Measurements from ENCODE around the gene NOXA1.
A peak's percentile ranks its signal among the peaks of the same experiment; 100 is the strongest.

The NOXA1 gene

DNA sequence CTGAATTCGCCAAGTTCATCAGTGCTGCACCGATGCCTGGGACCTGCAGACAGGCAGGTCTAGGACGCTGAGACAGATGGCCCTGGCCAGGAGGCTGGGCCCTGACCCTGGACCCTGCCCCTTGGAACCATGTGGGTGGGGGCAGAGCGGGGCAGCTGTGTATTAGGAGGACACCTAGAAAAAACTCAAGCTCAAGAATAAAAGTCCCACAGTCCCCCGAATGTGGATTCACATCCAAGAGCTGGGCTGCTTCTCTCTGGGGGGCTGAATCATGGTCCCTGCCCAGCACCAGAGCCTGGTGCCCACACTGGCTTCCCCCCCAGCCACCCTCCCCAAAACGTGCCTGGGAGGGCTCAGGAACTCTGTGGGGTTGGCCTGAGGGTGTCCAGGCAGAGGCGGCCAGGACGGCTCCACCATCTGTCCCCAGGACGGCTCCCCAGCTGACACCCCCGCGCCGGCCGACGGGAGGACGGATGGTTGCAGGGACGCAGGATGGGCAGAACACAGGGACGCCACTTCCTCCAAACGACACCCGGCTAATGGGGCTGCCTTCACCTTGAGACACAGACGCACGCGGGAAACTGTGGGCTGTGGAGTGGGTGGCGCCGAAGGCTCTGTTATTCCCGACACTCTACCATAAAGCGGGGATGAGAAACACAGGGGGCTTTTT lies 35.2 kb upstream of the NOXA1 start:
- DNase-seq, result no peak

DNA sequence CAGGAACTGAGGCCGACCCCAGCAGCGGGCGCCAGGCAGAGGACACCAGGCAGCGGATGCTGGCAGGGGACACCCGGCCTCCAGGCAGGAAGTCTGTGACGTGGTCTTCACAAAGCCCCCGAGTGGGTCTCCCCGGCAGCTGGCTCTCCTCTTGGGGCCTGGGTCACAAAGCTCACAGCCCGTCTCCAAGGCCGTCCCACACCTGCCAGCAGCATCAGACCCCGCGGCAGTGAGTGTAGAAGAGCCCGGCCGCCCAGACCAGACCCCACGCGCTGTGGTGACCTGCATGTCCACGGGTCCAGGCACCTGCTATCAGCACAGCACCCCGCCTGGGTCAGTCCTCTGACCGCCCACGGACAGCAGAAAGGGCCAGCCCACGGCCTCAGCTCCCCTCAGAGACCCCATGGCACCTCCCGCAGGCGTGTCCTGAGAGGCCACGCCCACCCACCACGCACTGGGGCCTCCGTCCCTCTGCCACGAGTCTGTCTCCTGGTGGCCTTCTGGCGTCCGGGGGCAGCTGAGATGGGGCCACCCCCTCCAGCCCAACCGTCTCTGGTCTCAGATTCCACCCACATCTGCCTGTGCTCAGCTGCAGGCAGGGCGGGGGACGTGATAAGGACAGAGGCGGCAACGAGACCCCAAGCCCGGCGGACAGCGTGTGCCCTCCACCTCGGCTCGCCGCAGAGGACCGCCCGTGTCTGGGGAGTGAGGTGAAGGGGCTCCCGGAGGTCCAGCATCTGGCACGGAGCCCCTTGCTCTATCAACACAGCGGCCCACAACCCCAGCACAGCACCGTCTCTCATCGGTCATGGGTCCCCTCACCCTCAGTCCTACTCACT lies 34.4 kb upstream of the NOXA1 start:
- no peak for DNase-seq

DNA sequence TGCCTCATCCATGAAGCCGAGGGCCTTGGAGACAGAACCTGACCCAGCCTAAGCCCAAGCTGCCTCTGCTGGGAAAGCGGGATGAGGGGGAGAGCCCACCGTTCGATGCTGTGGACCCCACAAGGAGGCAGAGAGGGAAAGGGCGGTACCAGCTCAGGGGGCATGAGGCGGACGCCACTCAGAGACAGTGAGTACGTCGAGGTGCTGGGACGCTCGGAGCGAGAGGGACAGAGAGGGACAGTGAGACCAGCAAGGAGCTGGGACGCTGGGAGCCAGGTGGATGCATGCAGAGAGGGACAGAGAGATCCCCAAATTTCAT lies 33.8 kb upstream of the NOXA1 start:
- DNase-seq, result no peak

DNA sequence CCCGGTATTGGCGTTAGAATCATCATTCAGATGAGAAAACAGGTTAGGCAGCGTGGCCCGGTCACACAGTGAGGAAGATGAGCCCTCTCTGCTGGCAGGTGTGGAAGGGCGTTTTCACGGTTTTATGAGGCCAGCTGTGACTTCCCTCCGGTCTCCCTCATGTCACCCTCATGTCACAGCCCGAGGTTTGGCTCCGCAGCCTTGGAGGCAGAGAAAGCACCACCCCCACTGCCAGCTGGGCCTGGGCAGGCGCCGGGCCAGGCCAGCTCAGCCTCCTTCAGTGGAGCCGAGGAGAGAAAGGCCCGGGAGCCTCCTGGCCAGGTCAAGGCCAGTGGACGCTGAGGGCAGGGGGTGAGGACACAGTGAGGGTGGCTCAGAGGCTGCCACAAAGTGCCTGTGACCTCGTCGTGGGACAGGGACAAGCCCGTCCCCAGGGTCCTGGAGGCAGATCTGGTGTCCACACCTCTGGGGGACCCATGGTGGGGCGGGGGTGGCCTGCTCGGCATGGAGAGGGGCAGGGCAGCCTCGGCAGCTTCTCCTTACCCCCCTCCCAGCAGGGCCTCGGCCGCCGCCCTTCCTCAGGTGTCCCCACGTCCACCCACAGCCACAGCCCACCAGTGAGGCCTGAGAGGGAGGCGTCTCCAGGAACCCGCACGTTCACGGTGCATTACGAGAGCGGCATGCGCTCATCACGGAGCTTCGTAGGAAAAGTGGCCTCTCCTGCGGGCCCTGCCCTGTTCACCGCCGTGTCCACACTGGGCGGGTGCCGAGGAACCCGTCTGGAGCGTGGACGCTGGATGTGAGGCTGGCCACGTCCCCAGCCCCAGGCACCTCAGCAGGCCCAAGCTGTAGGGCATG lies 32.4 kb upstream of the NOXA1 start:
- peak in 1 of 2 experiments; percentile 40 for DNase-seq

DNA sequence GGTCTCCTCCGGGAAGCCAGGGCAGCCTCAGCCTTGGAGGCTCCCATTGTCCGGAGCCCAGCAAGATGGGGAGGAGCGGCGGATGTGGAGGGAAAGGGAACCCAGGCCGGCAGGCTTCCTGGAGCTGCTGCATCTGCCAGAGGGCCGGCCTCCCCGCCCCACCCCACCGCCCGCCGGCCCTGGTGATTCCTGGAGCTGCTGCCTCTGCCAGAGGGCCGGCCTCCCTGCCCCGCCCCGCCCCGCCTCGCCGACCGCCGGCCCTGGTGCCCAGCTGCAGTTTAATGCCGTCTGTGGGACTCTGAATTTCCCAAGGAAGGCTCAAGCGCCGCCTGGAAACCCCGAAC lies 31.8 kb upstream of the NOXA1 start:
- peak in 1 of 2 experiments; percentile 17 for DNase-seq

DNA sequence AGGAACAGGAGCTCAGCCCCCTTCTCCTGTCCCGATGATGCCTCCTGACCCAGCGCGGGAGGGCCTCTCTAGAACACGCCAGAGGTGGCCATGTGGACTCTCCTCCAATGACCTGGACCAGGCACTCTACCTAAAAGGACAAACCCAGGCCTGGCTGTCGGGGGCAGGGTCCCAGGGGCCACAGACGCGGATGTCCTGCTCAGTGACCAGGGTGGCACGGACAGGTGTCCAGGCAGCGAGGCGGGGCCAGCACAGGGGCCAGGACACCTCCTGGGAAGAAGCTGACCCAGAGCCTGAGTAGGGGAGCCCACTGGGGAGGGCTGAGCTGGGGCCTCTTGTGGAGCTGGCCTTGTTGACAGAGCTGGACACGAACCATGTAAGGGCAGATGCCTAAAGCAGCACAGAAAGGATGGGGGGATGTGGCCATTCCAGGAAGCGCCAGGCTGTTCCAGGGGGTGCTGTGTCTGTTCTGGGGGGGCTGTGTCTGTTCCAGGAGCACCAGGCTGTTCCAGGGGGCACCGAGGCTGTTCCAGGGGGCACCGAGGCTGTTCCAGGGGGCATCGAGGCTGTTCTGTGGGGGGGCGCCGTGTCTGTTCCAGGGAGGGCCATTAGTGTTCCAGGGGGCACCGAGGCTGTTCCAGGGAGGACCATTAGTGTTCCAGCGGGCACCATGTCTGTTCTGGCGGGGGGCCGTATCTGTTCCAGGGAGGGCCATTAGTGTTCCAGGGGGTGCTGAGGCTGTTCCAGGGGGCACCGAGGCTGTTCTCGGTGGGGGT lies 30.8 kb upstream of the NOXA1 start:
- no peak for DNase-seq

DNA sequence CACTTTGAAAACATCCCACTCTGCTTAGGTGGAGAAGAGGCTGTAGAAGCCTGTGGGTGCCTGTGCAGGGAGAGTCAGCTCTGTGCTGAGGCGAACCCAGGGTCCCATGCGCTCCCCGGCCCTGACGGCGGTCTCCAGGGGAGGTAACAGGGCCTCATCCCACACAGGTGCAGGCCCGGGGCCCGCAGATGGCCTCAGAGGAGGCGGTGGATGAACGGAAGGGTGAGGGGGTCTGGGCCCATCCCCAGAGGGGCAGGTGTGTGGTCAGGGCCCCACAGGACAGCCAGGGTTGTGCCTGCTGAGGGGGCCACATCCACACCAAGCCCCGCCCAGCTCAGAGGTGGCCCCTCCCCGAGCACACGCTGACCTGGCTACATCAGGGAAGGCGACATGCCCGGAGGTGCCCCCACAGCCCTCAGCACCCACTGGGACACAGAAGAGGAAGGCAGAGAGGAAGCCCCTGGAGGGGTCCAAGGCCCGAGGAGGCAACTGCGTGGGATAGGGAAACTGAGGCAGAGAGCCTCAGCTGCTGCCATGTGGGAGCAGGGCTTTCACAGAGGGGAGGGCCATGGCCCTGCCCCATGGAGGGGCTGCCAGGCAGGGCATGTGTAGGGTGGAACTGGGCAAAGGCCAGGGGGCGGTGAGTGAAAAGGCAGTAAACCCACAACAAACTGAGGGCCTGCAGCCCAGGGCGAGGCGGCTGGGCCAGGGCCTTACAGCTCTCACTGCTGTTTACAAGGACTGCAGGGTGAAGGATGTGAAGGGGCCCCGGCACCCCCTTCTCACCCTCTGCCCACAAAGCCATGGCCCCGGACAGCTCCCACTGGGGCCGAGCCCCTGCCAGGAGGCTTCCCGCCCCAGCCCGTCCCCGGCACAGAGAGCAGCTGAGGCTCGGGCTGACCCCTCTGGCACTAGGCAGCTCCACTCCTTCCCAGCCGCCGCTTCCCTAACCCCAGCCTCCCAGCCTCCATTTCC lies 29.7 kb upstream of the NOXA1 start:
- DNase-seq, result no peak

DNA sequence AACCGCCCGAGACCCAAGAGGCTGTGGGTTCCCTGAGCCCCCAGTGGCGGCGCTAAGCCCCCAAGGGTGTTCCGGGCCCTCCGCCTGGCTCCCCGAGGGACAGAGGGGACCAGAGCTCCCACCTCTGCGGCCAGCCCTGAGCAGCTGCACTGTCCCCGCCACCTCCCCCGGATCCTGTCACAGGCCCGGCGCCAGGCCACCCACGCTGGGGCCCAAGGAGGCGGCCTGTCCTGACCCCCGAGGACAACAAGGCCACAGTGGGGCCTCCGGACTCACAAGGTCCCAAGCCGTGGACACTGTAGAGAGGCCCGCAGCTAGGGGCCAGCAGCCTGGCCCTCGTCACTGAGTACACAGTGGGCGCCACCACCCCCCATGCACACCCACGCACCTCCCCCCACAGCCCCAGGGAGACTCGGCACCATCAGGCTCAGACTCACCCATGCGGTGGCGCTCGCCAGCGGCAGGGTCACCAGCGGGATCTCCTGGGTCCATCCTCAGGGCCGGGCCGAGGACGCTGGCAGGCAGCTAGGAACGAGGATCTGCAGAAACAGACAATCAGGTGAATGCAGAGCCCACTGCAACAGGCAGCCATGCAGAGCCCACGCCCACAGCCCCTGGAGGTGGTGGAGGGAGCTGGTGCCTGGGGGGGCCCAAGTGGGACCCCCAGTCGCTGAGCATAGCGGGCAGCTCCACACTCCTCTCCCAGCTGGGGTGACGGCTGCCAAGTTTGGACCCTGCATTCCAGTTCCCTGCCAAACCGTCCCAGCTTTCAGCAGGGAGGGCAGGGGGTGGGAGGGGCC lies 28.1 kb upstream of the NOXA1 start:
- DNase-seq, result no peak

DNA sequence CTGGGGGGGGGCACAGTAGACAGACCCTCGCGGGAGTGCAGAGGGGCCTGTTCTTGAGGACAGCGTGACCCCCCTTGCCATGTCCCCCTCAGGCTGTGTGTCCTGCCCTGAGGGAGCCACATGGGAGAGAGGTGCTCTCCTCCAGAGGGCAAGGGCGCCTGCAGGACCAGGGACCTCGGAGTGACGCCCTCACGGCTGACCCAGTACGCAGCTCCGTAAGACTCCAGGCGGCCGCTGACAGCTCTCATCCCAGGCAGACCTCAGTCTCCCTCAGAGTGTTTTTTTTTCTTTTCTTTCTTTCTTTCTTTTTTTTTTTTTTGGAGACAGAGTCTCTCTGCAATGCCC lies 27.6 kb upstream of the NOXA1 start:
- DNase-seq, result no peak

DNA sequence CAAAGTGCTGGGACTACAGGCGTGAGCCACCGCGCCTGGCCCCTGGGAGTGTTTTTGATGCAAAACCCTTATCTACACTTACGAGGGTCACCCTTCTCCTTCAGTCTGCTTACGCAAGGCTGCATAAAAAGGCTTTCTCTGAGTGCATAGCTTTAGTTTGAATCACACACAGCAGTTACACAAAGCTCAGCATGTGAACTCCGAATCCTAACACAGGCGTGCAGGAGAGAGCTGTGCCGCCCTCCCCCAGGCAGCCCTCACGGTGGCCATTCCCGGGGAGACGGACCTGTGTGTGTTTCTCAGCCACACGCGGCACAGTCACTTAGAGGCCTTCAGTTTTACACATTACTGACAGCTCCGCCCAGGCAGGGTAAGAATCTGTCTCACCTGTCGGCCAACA lies 27.0 kb upstream of the NOXA1 start:
- DNase-seq, result no peak

DNA sequence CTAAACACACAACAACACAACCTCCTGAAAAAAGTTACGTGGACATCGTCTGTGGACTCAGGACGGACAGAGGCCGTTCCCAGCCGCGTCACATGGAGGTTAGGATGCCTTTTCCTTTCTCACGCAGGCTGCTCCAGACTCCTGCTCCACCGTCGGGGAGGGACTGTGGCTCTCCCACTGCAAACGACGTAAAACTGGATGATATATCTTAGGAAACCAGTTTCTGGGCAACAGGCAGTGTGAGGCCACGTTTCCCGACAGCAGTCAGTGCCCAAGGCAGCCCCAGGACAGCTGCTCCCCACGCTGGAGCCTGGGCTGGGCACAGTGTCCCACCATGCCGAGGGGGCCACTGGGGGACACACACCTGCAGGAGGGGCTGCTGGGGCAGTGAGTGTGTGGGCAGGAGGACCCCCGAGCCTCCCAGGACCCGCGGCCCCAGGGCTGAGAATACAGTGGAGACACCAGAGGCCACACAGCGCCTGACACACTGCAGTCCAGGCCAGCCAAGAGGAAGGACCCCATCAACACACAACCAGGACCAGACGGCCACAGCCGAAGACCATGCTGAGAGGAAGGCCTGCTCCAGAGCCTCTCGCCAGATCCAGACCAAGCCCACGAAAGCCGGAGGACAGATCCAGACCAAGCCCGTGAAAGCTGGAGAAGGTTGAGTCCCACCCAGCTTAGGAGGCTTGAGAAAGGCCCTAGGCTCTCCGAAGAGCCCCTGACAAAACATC lies 26.4 kb upstream of the NOXA1 start:
- no peak for DNase-seq

DNA sequence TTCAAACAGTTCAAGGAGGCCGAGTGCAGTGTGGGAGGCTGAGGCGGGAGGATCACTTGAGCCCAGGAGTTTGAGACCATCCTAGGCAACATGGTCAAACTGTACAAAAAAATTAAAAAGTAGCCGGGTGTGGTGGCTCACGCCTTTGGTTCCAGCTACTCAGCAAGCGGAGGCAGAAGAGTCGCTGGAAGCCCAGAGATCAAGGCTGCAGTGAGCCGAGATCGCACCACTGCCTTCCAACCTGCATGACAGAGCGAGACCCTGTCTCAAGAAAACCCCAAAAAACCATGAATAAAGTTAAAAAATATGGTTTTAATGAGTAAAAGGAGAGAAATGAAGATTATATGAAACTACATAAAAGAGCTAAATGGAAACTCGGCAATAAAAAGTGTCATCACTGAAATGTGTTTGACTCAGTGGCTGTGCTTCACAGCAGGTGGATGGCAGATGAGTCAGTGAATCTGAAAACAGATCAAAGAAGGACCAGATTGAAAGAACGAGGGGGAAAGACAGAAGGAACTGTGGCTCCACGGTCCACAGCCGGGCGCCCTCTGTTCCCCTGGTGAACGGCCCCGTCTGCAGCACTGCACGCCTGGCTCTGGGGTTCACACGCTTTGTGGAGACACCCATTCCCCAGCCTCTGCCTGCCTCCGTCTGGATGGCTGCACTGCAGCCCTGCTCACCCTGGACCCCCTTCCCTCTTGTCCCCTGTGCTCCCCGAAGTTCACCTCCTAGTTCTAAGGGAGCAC lies 25.3 kb upstream of the NOXA1 start:
- no peak for DNase-seq

DNA sequence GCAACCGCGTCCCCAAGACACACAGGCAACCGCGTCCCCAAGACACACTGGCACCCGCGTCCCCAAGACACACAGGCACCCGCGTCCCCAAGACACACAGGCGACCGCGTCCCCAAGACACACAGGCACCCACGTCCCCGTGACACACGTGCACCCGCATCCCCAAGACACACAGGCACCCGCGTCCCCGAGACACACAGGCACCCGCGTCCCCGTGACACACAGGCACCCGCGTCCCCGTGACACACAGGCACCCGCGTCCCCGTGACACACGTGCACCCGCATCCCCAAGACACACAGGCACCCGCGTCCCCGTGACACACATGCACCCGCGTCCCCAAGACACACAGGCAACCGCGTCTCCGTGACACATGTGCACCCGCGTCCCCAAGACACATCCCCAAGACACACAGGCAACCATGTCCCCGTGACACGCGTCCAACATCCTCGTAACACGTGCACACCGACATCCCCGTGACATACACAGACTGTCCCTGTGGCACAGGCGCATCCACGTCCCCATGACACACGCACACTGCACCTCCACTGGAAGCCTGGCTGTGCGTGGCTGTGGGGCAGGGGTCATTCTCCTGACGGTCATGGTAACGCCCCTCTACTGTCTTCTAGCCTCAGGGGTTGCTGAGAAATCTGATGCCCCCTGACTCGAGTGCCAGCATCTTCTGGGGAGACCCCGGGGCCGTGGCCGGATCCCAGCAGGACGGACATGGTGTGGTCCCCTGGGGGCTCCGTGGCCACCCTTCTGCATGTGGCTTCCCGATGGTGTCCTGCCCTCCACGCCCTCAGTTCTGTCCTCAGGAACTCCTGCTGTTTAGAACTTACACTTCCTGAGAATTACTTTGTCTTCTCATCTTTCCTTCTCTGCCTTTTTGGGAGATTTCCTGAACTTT lies 24.4 kb upstream of the NOXA1 start:
- DNase-seq, result no peak

DNA sequence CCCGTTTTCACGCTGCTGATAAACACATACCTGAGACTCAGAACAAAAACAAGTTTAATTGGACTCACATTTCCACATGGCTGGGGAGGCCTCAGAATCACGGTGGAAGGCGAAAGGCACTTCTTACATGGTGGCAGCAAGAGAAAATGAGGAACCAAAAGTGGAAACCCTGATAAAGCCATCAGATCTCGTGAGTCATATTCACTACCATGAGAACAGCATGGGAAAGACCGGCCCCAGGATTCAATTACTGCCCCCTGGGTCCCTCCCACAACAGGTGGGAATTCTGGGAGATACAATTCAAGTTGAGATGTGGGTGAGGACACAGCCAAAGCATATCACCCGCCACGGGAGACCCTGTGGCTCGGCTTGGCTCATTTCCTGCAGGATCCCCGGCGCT lies 20.4 kb upstream of the NOXA1 start:
- no peak for DNase-seq

DNA sequence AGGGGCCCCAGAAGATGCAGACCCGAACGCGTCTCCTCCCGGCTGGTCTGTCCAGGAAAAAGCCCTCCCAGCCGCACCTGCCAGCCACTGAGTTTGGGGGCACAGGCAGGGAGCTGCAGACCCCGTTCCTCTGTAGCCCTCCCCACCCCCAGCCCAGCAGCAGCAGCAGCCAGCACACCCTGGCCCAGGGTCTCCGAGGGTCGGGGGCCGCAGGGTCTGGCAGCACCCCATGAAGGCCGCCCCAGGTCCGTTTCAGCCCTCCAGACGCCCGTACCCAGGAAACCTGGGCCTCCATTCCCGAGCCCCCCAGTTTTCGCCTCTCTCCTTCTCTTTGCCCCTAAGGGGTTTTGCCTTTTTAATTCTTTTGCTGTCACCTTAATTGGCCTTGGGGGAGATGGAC lies 19.9 kb upstream of the NOXA1 start:
- no peak for DNase-seq

DNA sequence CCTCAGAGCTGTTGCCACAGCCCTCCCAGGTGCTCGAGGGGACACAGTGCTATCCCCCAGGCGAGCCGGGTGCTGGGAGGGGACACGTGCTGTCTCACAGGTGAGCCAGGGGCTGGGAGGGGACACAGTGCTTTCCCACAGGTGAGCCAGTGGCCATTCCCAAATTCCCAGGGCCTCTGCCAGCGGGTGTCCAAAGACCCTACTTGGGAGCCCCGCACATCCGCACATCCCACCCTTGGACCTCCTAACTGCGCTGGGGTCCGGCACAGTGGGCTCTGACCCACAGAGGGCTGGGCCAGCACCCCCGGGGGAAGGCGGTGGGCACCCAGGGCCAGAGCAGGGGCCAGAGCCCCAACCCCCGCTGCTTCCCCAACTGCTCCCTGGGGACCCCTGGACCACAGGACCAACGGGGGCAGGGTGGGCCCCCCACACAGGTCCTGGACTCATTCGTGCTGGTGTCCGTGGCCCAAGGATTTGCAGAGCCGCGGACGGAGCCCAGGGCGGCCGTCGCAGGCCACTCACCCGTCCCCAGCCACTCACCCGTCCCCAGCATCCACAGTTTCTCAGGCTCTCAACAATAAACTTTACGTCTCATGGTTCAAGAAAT lies 18.1 kb upstream of the NOXA1 start:
- no peak for DNase-seq

DNA sequence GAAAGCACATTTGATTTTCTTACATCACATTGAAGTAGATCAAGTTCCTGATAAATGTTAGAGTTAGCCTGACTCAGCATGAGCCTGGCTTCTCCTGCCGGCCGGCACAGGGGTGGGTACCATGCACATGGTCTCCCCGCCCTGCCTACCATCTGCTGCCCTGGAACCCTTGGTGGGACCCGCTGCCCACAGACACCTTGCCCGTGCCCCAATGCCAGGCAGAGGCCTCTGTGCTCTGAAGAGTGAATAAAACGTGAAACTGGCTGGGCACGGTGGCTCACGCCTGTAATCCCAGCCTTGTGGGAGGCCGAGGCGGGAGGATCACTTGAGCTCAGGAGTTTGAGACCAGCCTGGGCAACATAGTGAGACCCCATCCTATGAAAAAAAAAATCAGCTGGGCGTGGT lies 17.5 kb upstream of the NOXA1 start:
- no peak for DNase-seq
